Activated naive CD8-positive, alpha-beta T cell (primary cell): Measurements from ENCODE around the gene TNF.
A peak's percentile ranks its signal among the peaks of the same experiment; 100 is the strongest.
"Not testable (repeated sequence)": the region's sequence is repeated elsewhere in the genome, so short reads cannot be mapped to it uniquely, and the experiment has no call there.

Source experiments
- H3K27ac Mint-ChIP-seq: one replicate; pipeline ENCODE4 v1.8.0; 2021; ENCODE audit warnings: mixed read lengths
- H3K27me3 Mint-ChIP-seq: one replicate; pipeline ENCODE4 v1.8.0; 2021; ENCODE audit warnings: mixed read lengths
- H3K36me3 Mint-ChIP-seq: one replicate; pipeline ENCODE4 v1.8.0; 2021; ENCODE audit warnings: mixed read lengths
- H3K4me1 Mint-ChIP-seq: one replicate; pipeline ENCODE4 v1.8.0; 2021; ENCODE audit warnings: low read depth, mixed read lengths
- H3K4me3 Mint-ChIP-seq: one replicate; pipeline ENCODE4 v1.8.0; 2021; ENCODE audit warnings: mild to moderate bottlenecking, mixed read lengths
- H3K9me3 Mint-ChIP-seq: one replicate; pipeline ENCODE4 v1.8.0; 2021; ENCODE audit warnings: low read depth, mixed read lengths

The TNF gene

GRCh38 chr6:31538805-31539400 lies 36.5 kb upstream of the TNF start:
- H3K27ac Mint-ChIP-seq = peak overlapping the region; percentile 91
- H3K9me3 Mint-ChIP-seq = no peaks in the 10 kb centered on the region
- H3K4me1 Mint-ChIP-seq = peaks cover 54% of the 10 kb centered on the region
- H3K36me3 Mint-ChIP-seq = peaks cover 19% of the 10 kb centered on the region
- peak overlapping the region; percentile 97 for H3K4me3 Mint-ChIP-seq
- no peaks in the 10 kb centered on the region for H3K27me3 Mint-ChIP-seq

- H3K27me3 Mint-ChIP-seq = no peaks in the 10 kb centered on the region
- H3K9me3 Mint-ChIP-seq = no peaks in the 10 kb centered on the region
- H3K36me3 Mint-ChIP-seq = peaks cover 19% of the 10 kb centered on the region
- peak overlapping the region; percentile 100 for H3K27ac Mint-ChIP-seq
- peaks cover 48% of the 10 kb centered on the region for H3K4me1 Mint-ChIP-seq
- H3K4me3 Mint-ChIP-seq = peak overlapping the region; percentile 97
Measured at GRCh38 chr6:31540640-31541039, 34.7 kb upstream of the TNF start.

GRCh38 chr6:31541059-31541657 lies 34.2 kb upstream of the TNF start:
- H3K4me3 Mint-ChIP-seq = peak overlapping the region; percentile 97
- no peaks in the 10 kb centered on the region for H3K9me3 Mint-ChIP-seq
- no peaks in the 10 kb centered on the region for H3K27me3 Mint-ChIP-seq
- H3K4me1 Mint-ChIP-seq = peaks cover 43% of the 10 kb centered on the region
- H3K27ac Mint-ChIP-seq = peak overlapping the region; percentile 100
- peaks cover 19% of the 10 kb centered on the region for H3K36me3 Mint-ChIP-seq

- Mint-ChIP-seq H3K27ac (peak within 1 kb of the TSS; percentile 100), H3K4me1 (peaks cover 42% of the 10 kb centered on the region), H3K36me3 (peaks cover 19% of the 10 kb centered on the region), H3K9me3 (no peaks in the 10 kb centered on the region), H3K27me3 (no peaks in the 10 kb centered on the region), H3K4me3 (peak within 1 kb of the TSS; percentile 97)
Measured at GRCh38 chr6:31541658-31542521, 33.5 kb upstream of the TNF start, which contains the start of gene DDX39B. Gene DDX39B, minus strand, starts transcription at chr6:31542003. Its CDS starts 1,471 bp downstream, at chr6:31540532.

- H3K4me1 Mint-ChIP-seq = peaks cover 43% of the 10 kb centered on the region
Measured at GRCh38 chr6:31543639-31544038, 31.7 kb upstream of the TNF start.

GRCh38 chr6:31544676-31545075 lies 30.7 kb upstream of the TNF start:
- no peak overlapping the region for H3K27ac Mint-ChIP-seq
- H3K27me3 Mint-ChIP-seq = no peaks in the 10 kb centered on the region
- H3K4me1 Mint-ChIP-seq = peaks cover 40% of the 10 kb centered on the region

More at GRCh38 chr6:31543639-31544038, 31.7 kb upstream of the TNF start:
- no peak overlapping the region for H3K4me3 Mint-ChIP-seq
- no peak overlapping the region for H3K27ac Mint-ChIP-seq
- H3K9me3 Mint-ChIP-seq = no peaks in the 10 kb centered on the region
- H3K27me3 Mint-ChIP-seq = no peaks in the 10 kb centered on the region
- H3K36me3 Mint-ChIP-seq = peaks cover 18% of the 10 kb centered on the region

GRCh38 chr6:31545291-31545690 lies 30.1 kb upstream of the TNF start:
- no peak overlapping the region for H3K27ac Mint-ChIP-seq
- no peaks in the 10 kb centered on the region for H3K27me3 Mint-ChIP-seq
- H3K9me3 Mint-ChIP-seq = no peaks in the 10 kb centered on the region
- H3K36me3 Mint-ChIP-seq = peaks cover 5% of the 10 kb centered on the region
- peaks cover 34% of the 10 kb centered on the region for H3K4me1 Mint-ChIP-seq
- no peak overlapping the region for H3K4me3 Mint-ChIP-seq

More at GRCh38 chr6:31544676-31545075, 30.7 kb upstream of the TNF start:
- peaks cover 10% of the 10 kb centered on the region for H3K36me3 Mint-ChIP-seq
- H3K4me3 Mint-ChIP-seq = peak overlapping the region; percentile 28
- H3K9me3 Mint-ChIP-seq = no peaks in the 10 kb centered on the region

GRCh38 chr6:31546339-31546957 lies 28.9 kb upstream of the TNF start, which contains the start of gene ATP6V1G2:
Gene ATP6V1G2, minus strand, starts transcription at chr6:31546608. Its CDS starts 49 bp downstream, at chr6:31546559.
- Mint-ChIP-seq H3K4me3 (peak within 1 kb of the TSS; percentile 89), H3K4me1 (peaks cover 35% of the 10 kb centered on the region), H3K27ac (peak within 1 kb of the TSS; percentile 93), H3K9me3 (no peaks in the 10 kb centered on the region), H3K36me3 (peaks cover 2% of the 10 kb centered on the region), H3K27me3 (no peaks in the 10 kb centered on the region)

GRCh38 chr6:31546958-31547726 lies 28.2 kb upstream of the TNF start, which contains the start of gene NFKBIL1:
Gene NFKBIL1, plus strand, starts transcription at chr6:31547608. Its CDS starts 87 bp downstream, at chr6:31547695.
- Mint-ChIP-seq H3K4me1 (peaks cover 36% of the 10 kb centered on the region), H3K4me3 (peak within 1 kb of the TSS; percentile 89), H3K9me3 (no peaks in the 10 kb centered on the region), H3K27ac (peak within 1 kb of the TSS; percentile 93), H3K36me3 (peaks cover 2% of the 10 kb centered on the region), H3K27me3 (no peaks in the 10 kb centered on the region)

GRCh38 chr6:31547727-31548543 lies 27.4 kb upstream of the TNF start:
- H3K9me3 Mint-ChIP-seq = no peaks in the 10 kb centered on the region
- H3K27me3 Mint-ChIP-seq = no peaks in the 10 kb centered on the region

GRCh38 chr6:31548544-31548873 lies 26.9 kb upstream of the TNF start:
- peaks cover 29% of the 10 kb centered on the region for H3K4me1 Mint-ChIP-seq
- H3K36me3 Mint-ChIP-seq = peaks cover 2% of the 10 kb centered on the region
- H3K27ac Mint-ChIP-seq = peak overlapping the region; percentile 54
- H3K9me3 Mint-ChIP-seq = no peaks in the 10 kb centered on the region
- no peaks in the 10 kb centered on the region for H3K27me3 Mint-ChIP-seq
- peak overlapping the region; percentile 31 for H3K4me3 Mint-ChIP-seq

More at GRCh38 chr6:31547727-31548543, 27.4 kb upstream of the TNF start:
- peak overlapping the region; percentile 89 for H3K4me3 Mint-ChIP-seq
- peak overlapping the region; percentile 93 for H3K27ac Mint-ChIP-seq
- H3K36me3 Mint-ChIP-seq = peaks cover 2% of the 10 kb centered on the region
- peaks cover 34% of the 10 kb centered on the region for H3K4me1 Mint-ChIP-seq

GRCh38 chr6:31551371-31551770 lies 24.0 kb upstream of the TNF start:
- not testable (repeated sequence) for H3K36me3 Mint-ChIP-seq, H3K9me3 Mint-ChIP-seq, H3K27me3 Mint-ChIP-seq
- Mint-ChIP-seq H3K4me1 (peaks cover 43% of the 10 kb centered on the region), H3K4me3 (peak overlapping the region; percentile 52), H3K27ac (peak overlapping the region; percentile 83)

- H3K36me3 Mint-ChIP-seq = peaks cover 8% of the 10 kb centered on the region
- H3K4me1 Mint-ChIP-seq = peaks cover 63% of the 10 kb centered on the region
- H3K9me3 Mint-ChIP-seq = no peaks in the 10 kb centered on the region
- H3K27ac Mint-ChIP-seq = peak overlapping the region; percentile 72
- no peak overlapping the region for H3K4me3 Mint-ChIP-seq
- H3K27me3 Mint-ChIP-seq = no peaks in the 10 kb centered on the region
Measured at GRCh38 chr6:31556307-31556706, 19.1 kb upstream of the TNF start.
